ENCODE measurements around the gene DYNLT2B. TPM values are rescaled to one million over a fixed set of nuclear protein-coding genes. Genes with fewer than 3 reads are reported as not detected.

Gene DYNLT2B
- polyA plus RNA-seq = 24.5 to 40.0 TPM (median 31.1 TPM) in 3 replicates
- polyA plus RNA-seq (2011; ENCODE audit: low read depth) = 31.4 TPM
- polyA plus RNA-seq (2011; cell fraction: cytosol; rRNA removed) = 29.7 and 35.9 TPM in 2 replicates
- 16.5 and 18.7 TPM in 2 replicates for polyA plus RNA-seq (2011; cell fraction: nucleus; rRNA removed)
- polyA plus RNA-seq (2012; ENCODE audit: low replicate concordance) = 33.9 and 43.1 TPM in 2 replicates
- 1.9 to 4.8 TPM (median 3.3 TPM) in 3 replicates for polyA minus RNA-seq
- polyA minus RNA-seq (2011; cell fraction: cytosol; rRNA and poly(A)+ RNA removed) = 10.6 TPM
- 3.7 and 6.6 TPM in 2 replicates for polyA minus RNA-seq (2011; cell fraction: nucleus; rRNA and poly(A)+ RNA removed)

GRCh38 chr3:196317687-196318467 lies at the start of gene DYNLT2B:
DYNLT2B (minus strand) TSS chr3:196318240; CDS start chr3:196318152, 88 bp downstream.
- peak within 1 kb of the TSS; percentile 93 for H2AFZ ChIP-seq (ENCODE audit: control insufficient read depth, low read length)
- DNase-seq (ENCODE audit: low read depth, low spot score) = no peak
- H3K4me2 ChIP-seq (ENCODE audit: control insufficient read depth, extremely low read depth, insufficient read depth, low read depth, low read length) = peak within 1 kb of the TSS; percentile 62
- no peaks in the 10 kb centered on the region for H3K9me1 ChIP-seq (ENCODE audit: control insufficient read depth, extremely low read depth, insufficient read depth, low read length)
- H3K36me3 ChIP-seq (ENCODE audit: control insufficient read depth in 2 of 2, extremely low read depth in 1 of 2, insufficient read depth in 2 of 2, low read length in 2 of 2) = no peaks in the 10 kb centered on the region
- H3K9ac ChIP-seq (ENCODE audit: control insufficient read depth, extremely low read depth, insufficient read depth, low read length) = peak within 1 kb of the TSS; percentile 92
- H3K27ac ChIP-seq (ENCODE audit: control insufficient read depth, insufficient read depth, low read length) = peak within 1 kb of the TSS; percentile 88
- TF ChIP-seq EZH2 (IDR thresholded peaks at IDR 0.05; ENCODE audit: low read length) (no peak), CTCF (optimal IDR thresholded peaks at IDR 0.05 in 1 of 3, IDR thresholded peaks at IDR 0.05 in 1 of 3, conservative IDR thresholded peaks at IDR 0.05 in 1 of 3; ENCODE audit: extremely low read depth in 1 of 3, insufficient read depth in 2 of 3, low read length in 3 of 3) (peak in 1 of 3 experiments; percentile 31)
- peak within 1 kb of the TSS; percentile 79 to 84 (median 82) for H3K4me3 ChIP-seq (ENCODE audit: control insufficient read depth in 2 of 3, extremely low read depth in 1 of 3, insufficient read depth in 2 of 3, low read depth in 1 of 3, low read length in 3 of 3)
- peaks cover 7% of the 10 kb centered on the region for H3K79me2 ChIP-seq (ENCODE audit: control insufficient read depth, insufficient read depth, low read length)
- no peaks in the 10 kb centered on the region for H4K20me1 ChIP-seq (ENCODE audit: control insufficient read depth, extremely low read depth, insufficient read depth, low read length)
- peaks cover 31% of the 10 kb centered on the region for H3K4me1 ChIP-seq (ENCODE audit: control insufficient read depth, extremely low read depth, insufficient read depth, low read length)
- H3K9me3 ChIP-seq (ENCODE audit: control insufficient read depth, low read depth, low read length) = no peaks in the 10 kb centered on the region
- dilution Hi-C loops (cut with MboI; ENCODE audit: extremely low pct_ligation_motif_present, low sequenced_read_pairs) = no loop called here
- no peak for FAIRE-seq
- no peaks in the 10 kb centered on the region for H3K27me3 ChIP-seq (ENCODE audit: control insufficient read depth, extremely low read depth, insufficient read depth, low read length)

- dilution Hi-C loops (cut with MboI; ENCODE audit: extremely low pct_ligation_motif_present, low sequenced_read_pairs) = no loop called here
- H3K4me3 ChIP-seq (ENCODE audit: control insufficient read depth in 2 of 3, extremely low read depth in 1 of 3, insufficient read depth in 2 of 3, low read depth in 1 of 3, low read length in 3 of 3) = no peak overlapping the region
- FAIRE-seq = no peak
Observed at GRCh38 chr3:196365736-196366135, 47.7 kb upstream of the DYNLT2B start.

More at GRCh38 chr3:196365736-196366135, 47.7 kb upstream of the DYNLT2B start:
- H3K27me3 ChIP-seq (ENCODE audit: control insufficient read depth, extremely low read depth, insufficient read depth, low read length) = no peaks in the 10 kb centered on the region
- no peaks in the 10 kb centered on the region for H3K9me3 ChIP-seq (ENCODE audit: control insufficient read depth, low read depth, low read length)
- no peak overlapping the region for H3K4me2 ChIP-seq (ENCODE audit: control insufficient read depth, extremely low read depth, insufficient read depth, low read depth, low read length)
- H2AFZ ChIP-seq (ENCODE audit: control insufficient read depth, low read length) = no peak overlapping the region
- no peak overlapping the region for H3K9ac ChIP-seq (ENCODE audit: control insufficient read depth, extremely low read depth, insufficient read depth, low read length)
- H3K79me2 ChIP-seq (ENCODE audit: control insufficient read depth, insufficient read depth, low read length) = no peaks in the 10 kb centered on the region
- TF ChIP-seq EZH2 (IDR thresholded peaks at IDR 0.05; ENCODE audit: low read length) = no peak
- TF ChIP-seq CTCF (optimal IDR thresholded peaks at IDR 0.05 in 1 of 3, IDR thresholded peaks at IDR 0.05 in 1 of 3, conservative IDR thresholded peaks at IDR 0.05 in 1 of 3; ENCODE audit: extremely low read depth in 1 of 3, insufficient read depth in 2 of 3, low read length in 3 of 3) = no peak
- no peak overlapping the region for H3K27ac ChIP-seq (ENCODE audit: control insufficient read depth, insufficient read depth, low read length)
- H3K9me1 ChIP-seq (ENCODE audit: control insufficient read depth, extremely low read depth, insufficient read depth, low read length) = no peaks in the 10 kb centered on the region
- H3K36me3 ChIP-seq (ENCODE audit: control insufficient read depth in 2 of 2, extremely low read depth in 1 of 2, insufficient read depth in 2 of 2, low read length in 2 of 2) = peaks cover 10 to 11% of the 10 kb centered on the region in 2 experiments
- no peaks in the 10 kb centered on the region for H3K4me1 ChIP-seq (ENCODE audit: control insufficient read depth, extremely low read depth, insufficient read depth, low read length)
- no peaks in the 10 kb centered on the region for H4K20me1 ChIP-seq (ENCODE audit: control insufficient read depth, extremely low read depth, insufficient read depth, low read length)
- DNase-seq (ENCODE audit: low read depth, low spot score) = no peak

Measured in keratinocyte (primary cell).